HTR-8/SVneo (cell line): Measurements from ENCODE around the gene MCUB.
A peak's percentile ranks its signal among the peaks of the same experiment; 100 is the strongest.

Experiments used
- DNase-seq: peaks from one replicate; pipeline ENCODE4 v3.0.0; 2011; ENCODE audit warnings: low spot score, mixed read lengths; ENCODE audit not compliant: insufficient read length
- FAIRE-seq: peaks from 2 replicates; lab custom pipeline; 2011; peaks lifted over from hg19 to GRCh38; lab: Jason Lieb, UNC

MCUB gene

DNA sequence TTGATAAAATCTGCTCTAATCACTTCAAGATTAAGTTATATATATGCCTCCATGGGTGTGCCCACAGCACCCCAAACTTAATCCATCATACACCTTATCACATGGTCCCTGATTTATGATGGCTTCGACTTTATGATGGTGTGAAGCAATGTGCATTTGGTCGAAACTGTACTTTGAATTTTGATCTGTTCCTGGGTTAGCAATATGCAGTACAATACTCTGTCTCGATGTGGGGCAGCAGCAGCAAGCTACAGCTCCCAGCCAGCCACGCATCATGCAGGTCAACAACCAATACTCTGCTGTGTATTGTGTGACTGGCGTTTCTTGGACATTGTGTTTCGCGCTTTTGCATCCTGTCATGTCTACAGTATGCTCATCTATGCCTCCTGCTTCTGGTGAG is 62.6 kb downstream of the MCUB start:
- DNase-seq (no peak), FAIRE-seq (no peak)

- no peak for DNase-seq
- peak; percentile 100 for FAIRE-seq
These were observed 64.5 kb downstream of the MCUB start for GRCh38 chr4:109624536-109624935.

- DNase-seq (no peak), FAIRE-seq (no peak)
These were observed 67.3 kb downstream of the MCUB start for GRCh38 chr4:109627361-109627760.

GRCh38 chr4:109629775-109630174 is 69.7 kb downstream of the MCUB start:
- FAIRE-seq (no peak), DNase-seq (no peak)

DNA sequence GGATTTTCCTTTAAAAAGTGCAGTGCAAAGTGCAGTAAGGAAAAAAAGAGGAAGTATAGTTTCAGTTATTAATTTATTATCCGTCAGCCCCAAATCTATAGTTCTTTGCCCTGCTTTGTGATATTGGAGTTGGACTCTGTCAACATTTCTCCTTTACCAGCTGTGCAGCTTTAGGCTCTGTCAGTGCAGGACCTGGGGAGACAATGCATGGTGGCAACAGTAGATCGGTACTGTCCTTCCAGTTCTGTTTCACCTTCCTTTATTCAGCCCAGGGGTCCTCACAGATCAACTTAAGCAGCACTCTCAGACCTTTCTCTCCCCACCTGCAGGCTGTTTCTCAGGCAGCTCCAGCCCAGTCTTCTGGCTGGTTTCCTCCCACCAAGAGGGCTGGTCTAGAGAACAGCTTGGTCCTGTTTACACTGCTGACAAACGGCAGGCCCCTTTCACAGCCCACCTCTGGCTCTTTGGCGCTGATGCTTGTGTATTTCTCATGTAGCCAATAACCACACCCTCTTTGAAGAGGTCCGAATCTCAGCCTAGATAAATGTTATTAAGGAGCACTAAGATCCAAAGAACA is 71.6 kb downstream of the MCUB start:
- no peak for FAIRE-seq
- no peak for DNase-seq

- no peak for DNase-seq
- FAIRE-seq, result no peak
These were observed 80.6 kb downstream of the MCUB start for GRCh38 chr4:109640644-109641043.

GRCh38 chr4:109645874-109646710 is 86.0 kb downstream of the MCUB start:
- FAIRE-seq (no peak), DNase-seq (no peak)

DNA sequence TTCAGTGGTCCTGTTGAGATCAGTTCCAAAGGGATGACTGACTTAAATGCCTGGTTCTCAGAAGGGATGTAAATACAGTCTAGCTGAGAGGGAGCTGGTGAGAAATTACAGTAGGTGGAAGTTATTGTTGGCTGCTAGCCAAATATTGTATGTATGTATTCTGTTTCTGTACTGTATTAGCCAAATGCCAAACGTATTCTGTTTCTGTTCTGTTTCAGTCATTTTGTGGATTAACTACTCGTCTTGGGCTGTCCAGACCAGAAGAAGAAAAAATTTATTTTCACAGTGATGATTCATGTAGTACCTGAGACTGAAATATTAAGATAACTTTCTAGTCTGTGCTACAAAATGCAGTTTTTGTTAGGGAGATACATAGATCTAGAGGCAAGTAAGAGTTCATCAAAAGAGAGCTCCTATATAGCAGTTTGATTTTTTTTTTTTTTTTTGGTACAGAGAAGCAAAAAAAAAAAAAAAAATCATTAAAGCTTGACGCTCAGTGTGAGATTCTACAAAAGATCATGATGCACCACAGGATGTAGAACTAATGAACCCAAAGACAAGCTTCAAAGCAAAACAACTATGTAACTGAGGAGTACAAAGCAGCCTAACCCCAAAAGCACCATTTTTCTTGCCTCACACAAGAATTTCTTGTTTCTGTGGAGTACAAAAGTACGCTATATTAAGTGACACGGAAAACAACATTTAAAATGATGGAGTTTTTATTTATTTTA is 88.4 kb downstream of the MCUB start:
- FAIRE-seq, result no peak
- DNase-seq, result no peak

- DNase-seq (no peak), FAIRE-seq (no peak)
These were observed 89.0 kb downstream of the MCUB start for GRCh38 chr4:109648997-109649575.

DNA sequence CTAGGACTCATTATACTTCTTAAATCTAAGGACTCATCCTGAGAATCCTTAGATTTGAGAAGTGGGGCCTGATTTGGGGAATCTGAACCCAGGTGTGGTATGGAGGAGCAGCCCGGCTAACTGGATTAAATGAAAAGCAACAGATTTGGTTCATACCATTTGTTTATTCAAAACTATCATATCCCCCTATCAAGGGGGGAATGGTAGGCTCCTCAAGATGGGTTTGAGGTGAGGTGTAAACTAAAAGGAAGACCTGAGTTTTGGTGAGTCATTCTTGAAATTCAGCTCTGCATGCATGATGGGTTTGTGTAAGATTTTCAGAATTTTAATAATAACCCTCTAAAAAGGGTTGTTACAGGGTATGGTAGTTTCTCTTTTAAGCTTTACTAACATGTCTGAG is 89.8 kb downstream of the MCUB start:
- FAIRE-seq (no peak), DNase-seq (no peak)

DNA sequence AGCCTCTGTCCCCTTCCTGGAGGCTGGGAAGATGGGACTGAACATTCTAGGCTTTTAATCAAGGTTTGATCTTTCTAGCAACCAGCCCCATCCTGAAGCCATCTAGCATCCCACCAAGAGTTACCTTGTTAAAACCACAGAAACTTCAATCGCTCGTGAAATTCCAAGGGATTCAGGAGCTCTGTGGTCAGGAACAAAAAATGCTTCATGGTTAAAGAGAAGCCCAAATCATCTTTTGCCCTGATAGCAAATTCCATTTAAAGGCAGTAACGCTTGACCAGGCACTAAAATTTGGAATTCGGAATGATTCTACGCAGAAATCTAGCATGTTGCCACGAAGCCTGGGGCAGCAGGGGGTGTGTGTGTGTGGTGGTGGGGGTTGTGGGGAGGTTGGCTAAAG is 95.3 kb downstream of the MCUB start:
- DNase-seq, result no peak
- FAIRE-seq, result no peak

- no peak for DNase-seq
- FAIRE-seq, result no peak
These were observed 97.9 kb downstream of the MCUB start for GRCh38 chr4:109657854-109658418.

GRCh38 chr4:109658871-109659410 is 98.9 kb downstream of the MCUB start:
- FAIRE-seq (no peak), DNase-seq (no peak)

- FAIRE-seq, result no peak
- DNase-seq, result no peak
These were observed 102.1 kb downstream of the MCUB start for GRCh38 chr4:109662116-109662515.

DNA sequence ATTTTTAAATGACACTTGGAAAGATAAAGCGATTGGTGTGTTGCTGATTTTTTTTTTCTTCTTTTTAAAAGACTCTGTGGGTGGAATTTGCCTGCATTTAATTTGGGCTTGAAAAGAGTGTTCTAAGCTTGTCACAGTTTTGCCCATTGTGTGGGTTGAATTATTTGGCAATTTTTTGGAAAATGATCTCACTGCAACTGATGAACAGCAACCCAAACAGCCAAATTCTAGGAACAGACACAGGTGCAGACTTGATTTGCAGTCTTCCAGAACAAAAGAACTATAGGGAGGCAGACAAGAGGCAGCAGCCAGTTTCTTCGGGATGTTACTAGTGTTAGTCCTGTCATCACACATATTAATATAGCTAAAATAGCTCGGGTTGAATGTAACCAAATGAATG is 102.7 kb downstream of the MCUB start:
- DNase-seq (no peak), FAIRE-seq (no peak)

- peak; percentile 36 for FAIRE-seq
- no peak for DNase-seq
These were observed 105.9 kb downstream of the MCUB start for GRCh38 chr4:109665783-109666485.

GRCh38 chr4:109671350-109671749 is 111.3 kb downstream of the MCUB start:
- DNase-seq, result no peak
- no peak for FAIRE-seq

- no peak for DNase-seq
- no peak for FAIRE-seq
These were observed 112.3 kb downstream of the MCUB start for GRCh38 chr4:109672169-109672930.

DNA sequence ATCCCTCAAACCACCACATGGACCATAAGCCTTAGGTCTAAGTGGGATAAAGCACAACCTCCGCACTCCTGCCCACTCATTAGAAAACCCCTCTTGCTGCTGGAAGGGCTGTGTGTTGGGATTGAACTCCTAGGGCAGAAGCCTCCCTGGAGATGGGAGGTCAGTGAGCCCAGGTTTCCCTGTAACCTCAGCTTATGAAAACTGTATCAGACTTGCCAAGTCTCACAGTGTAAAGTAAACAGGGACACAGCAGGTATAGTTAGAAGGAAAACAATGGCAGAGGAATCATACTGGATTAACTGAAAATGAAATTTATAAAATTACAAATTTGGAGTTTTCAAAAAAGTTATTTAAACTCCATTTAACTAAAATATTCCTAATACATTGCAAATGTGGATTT is 113.3 kb downstream of the MCUB start:
- no peak for FAIRE-seq

More for the DNA sequence above, 113.3 kb downstream of the MCUB start:
- no peak for DNase-seq
